Heart right ventricle (tissue), 16 donors: ENCODE results near the gene RTEL1. TPM values are rescaled to one million over a fixed set of nuclear protein-coding genes. Genes with fewer than 3 reads are reported as not detected.

Source experiments
- ATAC-seq, 8 donors: fragments of 200-7000 bp; cut with Tn5 transposase; one replicate each; pipeline ENCODE4 v1.9.1; 2020; ENCODE audit warnings: mild to moderate bottlenecking in 8 of 8, moderate library complexity in 8 of 8, moderate number of reproducible peaks in 1 of 8
- DNase-seq, 2 donors: peaks; one replicate each; pipeline ENCODE4 v3.0.0-alpha.2; 2020
- H3K27ac ChIP-seq, 10 donors: fragments of 200-600 bp; sonication (generic) in 2 of 10; one replicate each; pipeline versions ENCODE4 v1.5.0 to v1.8.0; 2020 to 2022; ENCODE audit warnings: mild to moderate bottlenecking in 3 of 10
- H3K27me3 ChIP-seq, 7 donors: fragments of 200-600 bp; one replicate each; pipeline ENCODE4 v1.8.0; 2021 to 2022; ENCODE audit warnings: mild to moderate bottlenecking in 2 of 7
- H3K36me3 ChIP-seq, 9 donors: fragments of 200-600 bp; sonication (generic) in 1 of 9; one replicate each; pipeline versions ENCODE4 v1.5.0 to v1.8.0; 2020 to 2022; ENCODE audit warnings: mild to moderate bottlenecking in 2 of 9
- H3K4me1 ChIP-seq, 9 donors: fragments of 200-600 bp; sonication (generic) in 1 of 9; one replicate each; pipeline versions ENCODE4 v1.5.0 to v1.8.0; 2020 to 2022; ENCODE audit warnings: mild to moderate bottlenecking in 4 of 9
- H3K4me3 ChIP-seq, 10 donors: fragments of 200-600 bp; sonication (generic) in 2 of 10; one replicate each; pipeline versions ENCODE4 v1.5.0 to v1.8.0; 2020 to 2022; ENCODE audit warnings: mild to moderate bottlenecking in 7 of 10, moderate library complexity in 2 of 10
- H3K9me3 ChIP-seq, 11 donors: fragments of 200-600 bp in 10 of 11; sonication (generic) in 2 of 11; one replicate each; pipeline versions ENCODE4 v1.5.0 to v1.8.0; 2013 to 2022; ENCODE audit warnings: mild to moderate bottlenecking in 2 of 11, control low read depth in 1 of 11, moderate library complexity in 1 of 11
- WGBS, 2 donors: extraction: QIAGEN DNeasy Blood & Tissue Kit; methylation state at CpG; one replicate each; pipeline ENCODE4 v1.1.7; 2013; ENCODE audit warnings: inconsistent platforms in 1 of 2; 5-methylcytosine and 5-hydroxymethylcytosine counted together
- intact Hi-C, 10 donors: fragments of 100-400 bp; cut with DNase I; formaldehyde crosslinking; loops; one replicate each; pipeline versions ENCODE4 v1.11.1 to v1.14.2; 2022
- long read RNA-seq, 3 donors: library from polyadenylated mRNA; unstranded; transcript quantifications; one replicate each; pipeline ENCODE4 v2.0.0, GENCODE V29; 2020 to 2021
- polyA plus RNA-seq, 2 donors: library from polyadenylated mRNA; stranded (reverse); fragments of 200-250 nt; gene quantifications; one replicate each; pipeline ENCODE4 v1.2.3, GENCODE V29; 2013
- total RNA-seq, 10 donors: library from RNA; stranded (reverse); fragmentation: NEBNext Ultra II Directional in 3 of 10; extraction: Animal tissue kit (Norgen Biotek cat#: 25700) in 3 of 10; gene quantifications; one replicate each; pipeline versions ENCODE4 v1.2.1 to v1.2.4, GENCODE V29; 2021 to 2023
- TF ChIP-seq, protein P1 (sequence below), 9 donors: fragments of 200-600 bp; sonication (generic) in 2 of 9; IDR thresholded peaks; one replicate each; pipeline versions ENCODE4 v1.5.0 to v1.8.0; 2021 to 2022; ENCODE audit warnings: antibody characterized with exemption in 9 of 9, mild to moderate bottlenecking in 5 of 9, moderate library complexity in 1 of 9
- donor health status: Arrhythmogenic right ventricular cardiomyopathy.
- donor health status: ischemic (EF 13 %, LVEDD 7.1; RV severe dilation, severe dysfunction).
- donor health status: healthy with polysubstance abuse.
- donor health status: DM: no; HTN: yes; CAD: no.
- donor health status: DM: no; HTN: no; CAD: no.
- donor health status: ischemic (EF 25% LVEDD 6.9; RV normal size, moderate dysfunction).
- donor health status: ischemic (EF 25% LVEDD 5.7; RV mildly dilated, moderate dysfunction).
- donor health status: healthy.
- donor health status: DM: yes; HTN: yes; CAD: no.
- donor health status: Ischemic cardiomyopathy.
- donor health status: ischemic (EF 35%, LVEDD 5.7; RV mildly dilated, moderate dysfunction).
- donor health status: nonischemic (EF 11% LVEDD 7.7; RV severe dilation, severe dysfunction).
- donor health status: DM: yes; HTN: yes; CAD: no.
- donor health status: PGD.
- donor health status: ischemic (EF 29% LVEDD 5.4; RV normal size, mild dysfunction).
- donor health status: nonischemic (EF 23%, LVEDD 6.1; RV moderate dilation, normal function).

RTEL1 gene, protein sequence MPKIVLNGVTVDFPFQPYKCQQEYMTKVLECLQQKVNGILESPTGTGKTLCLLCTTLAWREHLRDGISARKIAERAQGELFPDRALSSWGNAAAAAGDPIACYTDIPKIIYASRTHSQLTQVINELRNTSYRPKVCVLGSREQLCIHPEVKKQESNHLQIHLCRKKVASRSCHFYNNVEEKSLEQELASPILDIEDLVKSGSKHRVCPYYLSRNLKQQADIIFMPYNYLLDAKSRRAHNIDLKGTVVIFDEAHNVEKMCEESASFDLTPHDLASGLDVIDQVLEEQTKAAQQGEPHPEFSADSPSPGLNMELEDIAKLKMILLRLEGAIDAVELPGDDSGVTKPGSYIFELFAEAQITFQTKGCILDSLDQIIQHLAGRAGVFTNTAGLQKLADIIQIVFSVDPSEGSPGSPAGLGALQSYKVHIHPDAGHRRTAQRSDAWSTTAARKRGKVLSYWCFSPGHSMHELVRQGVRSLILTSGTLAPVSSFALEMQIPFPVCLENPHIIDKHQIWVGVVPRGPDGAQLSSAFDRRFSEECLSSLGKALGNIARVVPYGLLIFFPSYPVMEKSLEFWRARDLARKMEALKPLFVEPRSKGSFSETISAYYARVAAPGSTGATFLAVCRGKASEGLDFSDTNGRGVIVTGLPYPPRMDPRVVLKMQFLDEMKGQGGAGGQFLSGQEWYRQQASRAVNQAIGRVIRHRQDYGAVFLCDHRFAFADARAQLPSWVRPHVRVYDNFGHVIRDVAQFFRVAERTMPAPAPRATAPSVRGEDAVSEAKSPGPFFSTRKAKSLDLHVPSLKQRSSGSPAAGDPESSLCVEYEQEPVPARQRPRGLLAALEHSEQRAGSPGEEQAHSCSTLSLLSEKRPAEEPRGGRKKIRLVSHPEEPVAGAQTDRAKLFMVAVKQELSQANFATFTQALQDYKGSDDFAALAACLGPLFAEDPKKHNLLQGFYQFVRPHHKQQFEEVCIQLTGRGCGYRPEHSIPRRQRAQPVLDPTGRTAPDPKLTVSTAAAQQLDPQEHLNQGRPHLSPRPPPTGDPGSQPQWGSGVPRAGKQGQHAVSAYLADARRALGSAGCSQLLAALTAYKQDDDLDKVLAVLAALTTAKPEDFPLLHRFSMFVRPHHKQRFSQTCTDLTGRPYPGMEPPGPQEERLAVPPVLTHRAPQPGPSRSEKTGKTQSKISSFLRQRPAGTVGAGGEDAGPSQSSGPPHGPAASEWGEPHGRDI (N-terminal part only)
- 10 to 100 TPM in 5 of 10 donors, 1 to 10 TPM in 5; 6.1 to 14.5 (median 10.3) TPM for total RNA-seq
- 10 to 100 TPM in 1 of 2 donors, 1 to 10 TPM in 1; 5.3 to 18.8 TPM for polyA plus RNA-seq
- long read RNA-seq, donor 1, partial matches to known transcripts = 4 of 7 reads
- long read RNA-seq, donor 1, other reads (novel, unspliced or antisense) = 3 of 7 reads
- long read RNA-seq, donor 2, partial matches to known transcripts = 5 of 6 reads
- long read RNA-seq, donor 2, other reads (novel, unspliced or antisense) = 1 of 6 reads
- long read RNA-seq, donor 3, full-length matches to known transcripts = 2 of 21 reads
- long read RNA-seq, donor 3, partial matches to known transcripts = 6 of 21 reads
- long read RNA-seq, donor 3, other reads (novel, unspliced or antisense) = 13 of 21 reads

DNA sequence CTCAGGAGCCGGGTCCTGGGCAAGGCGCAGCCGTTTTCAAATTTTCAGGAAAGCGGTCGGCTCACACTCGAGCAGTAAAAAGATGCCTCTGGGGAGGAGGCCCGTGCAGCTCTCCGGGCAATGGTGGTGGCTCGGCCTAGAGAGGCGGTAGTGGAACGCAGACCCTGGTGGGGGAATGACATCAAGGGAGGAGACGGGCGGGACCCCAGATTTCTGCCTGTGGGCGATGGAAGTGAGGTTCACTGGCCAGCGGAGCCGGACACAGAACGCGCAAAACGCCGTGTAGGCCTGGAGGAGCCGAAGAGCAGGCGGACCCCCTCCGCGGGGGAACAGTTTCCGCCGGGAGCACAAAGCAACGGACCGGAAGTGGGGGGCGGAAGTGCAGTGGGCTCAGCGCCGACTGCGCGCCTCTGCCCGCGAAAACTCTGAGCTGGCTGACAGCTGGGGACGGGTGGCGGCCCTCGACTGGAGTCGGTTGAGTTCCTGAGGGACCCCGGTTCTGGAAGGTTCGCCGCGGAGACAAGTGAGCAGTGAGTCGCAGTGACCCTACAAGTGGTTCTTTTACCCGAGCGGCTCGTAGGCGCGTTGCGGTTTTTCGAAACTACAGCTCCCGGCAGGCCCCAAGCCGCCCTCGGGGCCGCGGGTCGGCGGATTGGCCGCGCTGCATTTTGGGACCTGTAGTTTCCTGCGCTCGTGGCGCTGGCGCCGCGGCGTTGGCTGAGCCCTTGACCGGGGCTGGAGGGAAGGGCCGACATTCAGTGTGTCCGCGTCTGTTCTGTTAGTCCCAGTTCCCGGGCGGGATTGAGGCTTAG lies at the start of gene RTEL1:
TSS of gene RTEL1 (plus strand) at position 376 of the 812 bp plus-strand sequence. CDS start 1,091 bp downstream, outside the sequence.
- intact Hi-C loops = loop anchor here in 3 of 10 donors (1.0 to 10.0 kb wide), 5 partner anchors 31 to 207 kb away; partner anchors contain the start of genes ARFRP1 (in 2 of the 3), GMEB2 (in 2 of the 3), LIME1 (in 1 of the 3) and SLC2A4RG (in 1 of the 3)
- peak within 1 kb of the TSS; percentile 38 to 89 (median 72) for H3K4me3 ChIP-seq
- H3K27me3 ChIP-seq = peaks cover 0 to 3% (median 0%) of the 10 kb centered on the region in 7 donors
- H3K4me1 ChIP-seq = peaks cover 8 to 36% (median 29%) of the 10 kb centered on the region in 9 donors
- H3K36me3 ChIP-seq = peaks cover 0 to 31% (median 7%) of the 10 kb centered on the region in 9 donors
- peak; percentile 92 for DNase-seq
- 1 to 2% methylated on average over 73 of the region's 73 CpGs for WGBS, 2 donors
- H3K27ac ChIP-seq = peak within 1 kb of the TSS; percentile 73 to 95 (median 90)
- TF ChIP-seq, protein P1, sequence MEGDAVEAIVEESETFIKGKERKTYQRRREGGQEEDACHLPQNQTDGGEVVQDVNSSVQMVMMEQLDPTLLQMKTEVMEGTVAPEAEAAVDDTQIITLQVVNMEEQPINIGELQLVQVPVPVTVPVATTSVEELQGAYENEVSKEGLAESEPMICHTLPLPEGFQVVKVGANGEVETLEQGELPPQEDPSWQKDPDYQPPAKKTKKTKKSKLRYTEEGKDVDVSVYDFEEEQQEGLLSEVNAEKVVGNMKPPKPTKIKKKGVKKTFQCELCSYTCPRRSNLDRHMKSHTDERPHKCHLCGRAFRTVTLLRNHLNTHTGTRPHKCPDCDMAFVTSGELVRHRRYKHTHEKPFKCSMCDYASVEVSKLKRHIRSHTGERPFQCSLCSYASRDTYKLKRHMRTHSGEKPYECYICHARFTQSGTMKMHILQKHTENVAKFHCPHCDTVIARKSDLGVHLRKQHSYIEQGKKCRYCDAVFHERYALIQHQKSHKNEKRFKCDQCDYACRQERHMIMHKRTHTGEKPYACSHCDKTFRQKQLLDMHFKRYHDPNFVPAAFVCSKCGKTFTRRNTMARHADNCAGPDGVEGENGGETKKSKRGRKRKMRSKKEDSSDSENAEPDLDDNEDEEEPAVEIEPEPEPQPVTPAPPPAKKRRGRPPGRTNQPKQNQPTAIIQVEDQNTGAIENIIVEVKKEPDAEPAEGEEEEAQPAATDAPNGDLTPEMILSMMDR (IDR thresholded peaks at IDR 0.05) = peak in 1 of 9 donors; percentile 25
- no peaks in the 10 kb centered on the region for H3K9me3 ChIP-seq
- ATAC-seq = peak; percentile 94 to 98 (median 96)

DNA sequence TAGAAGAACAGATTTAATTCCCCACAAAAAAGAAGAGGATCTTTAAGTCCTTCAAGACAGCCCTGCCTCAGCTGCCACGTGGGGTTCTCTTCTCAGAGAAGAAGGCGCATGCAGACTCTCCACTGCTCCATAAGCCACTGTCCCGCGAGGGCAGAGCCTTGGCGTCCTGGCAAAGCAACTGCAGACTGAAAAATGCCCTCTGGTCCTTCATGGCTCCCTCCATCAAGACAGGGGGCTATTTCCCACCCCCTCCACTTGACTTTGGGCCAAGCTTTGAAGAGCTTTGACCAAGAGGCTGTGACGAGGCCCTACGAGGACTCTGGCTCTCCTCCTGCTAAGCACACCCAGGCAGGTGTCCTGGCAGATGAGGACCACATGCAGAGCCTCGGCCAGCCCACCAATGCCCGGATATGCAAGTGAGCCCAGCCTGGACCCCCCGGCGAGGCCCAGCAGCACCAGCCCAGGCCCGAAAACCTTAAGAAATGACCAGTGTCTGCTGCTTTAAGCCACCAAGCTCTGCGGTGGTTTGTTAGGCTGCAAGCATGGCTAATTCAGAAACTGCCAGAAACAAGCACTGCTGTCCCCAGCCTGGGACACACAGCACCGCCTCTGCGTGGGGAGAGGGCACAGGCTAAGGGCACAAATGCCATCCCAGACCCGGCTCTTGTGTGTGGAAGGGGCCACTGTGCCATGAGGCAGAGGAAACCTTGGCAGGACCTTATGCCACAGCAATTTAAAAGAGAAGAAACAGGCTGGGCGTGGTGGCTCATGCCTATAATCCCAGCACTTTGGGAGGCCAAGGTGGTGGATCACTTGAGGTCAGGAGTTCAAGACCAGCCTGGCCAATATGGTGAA lies 47.3 kb upstream of the RTEL1 start:
- H3K27ac ChIP-seq = no peak overlapping the region
- intact Hi-C loops = loop anchor here in 1 of 10 donors (5.0 kb wide), 1 partner anchor 74 kb away; the partner anchor contains the start of gene PTK6
- H3K27me3 ChIP-seq = no peaks in the 10 kb centered on the region
- ATAC-seq = no peak
- DNase-seq = no peak
- H3K36me3 ChIP-seq = peaks cover 0 to 26% (median 0%) of the 10 kb centered on the region in 9 donors
- no peak overlapping the region for H3K4me3 ChIP-seq
- 88 to 90% methylated on average over 17 of the region's 17 CpGs for WGBS, 2 donors
- no peaks in the 10 kb centered on the region for H3K9me3 ChIP-seq
- H3K4me1 ChIP-seq = peaks cover 0 to 36% (median 0%) of the 10 kb centered on the region in 9 donors
- TF ChIP-seq, protein P1 (IDR thresholded peaks at IDR 0.05) = no peak

DNA sequence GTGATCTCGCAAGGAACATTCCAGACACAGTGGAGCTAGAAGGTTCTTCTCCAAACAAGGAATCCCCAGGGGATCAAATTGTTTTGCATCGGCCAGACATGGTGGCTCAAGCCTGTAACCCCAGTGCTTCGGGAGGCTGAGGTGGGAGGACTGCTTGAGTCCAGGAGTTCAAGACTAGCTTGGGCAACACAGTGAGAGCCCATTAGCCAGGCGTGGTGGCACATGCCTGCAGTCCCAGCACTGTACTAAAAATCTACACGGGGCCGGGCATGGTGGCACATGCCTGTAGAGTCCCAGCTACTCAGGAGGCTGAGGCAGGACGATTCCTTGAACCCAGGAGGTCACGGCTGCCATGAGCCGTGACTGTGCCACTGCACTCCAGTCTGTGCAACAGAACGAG lies 46.5 kb upstream of the RTEL1 start:
- Histone ChIP-seq H3K36me3 (peaks cover 0 to 34% (median 0%) of the 10 kb centered on the region in 9 donors), H3K9me3 (no peaks in the 10 kb centered on the region), H3K27me3 (no peaks in the 10 kb centered on the region), H3K4me3 (no peak overlapping the region), H3K4me1 (peaks cover 0 to 31% (median 0%) of the 10 kb centered on the region in 9 donors), H3K27ac (no peak overlapping the region)
- intact Hi-C loops = loop anchor here in 2 of 10 donors (2.0 to 5.0 kb wide), 2 partner anchors 73 to 74 kb away; partner anchors contain the start of gene PTK6 (in 1 of the 2)
- ATAC-seq = no peak
- no peak for DNase-seq
- TF ChIP-seq, protein P1 (IDR thresholded peaks at IDR 0.05) = no peak
- WGBS, 2 donors = 88 to 92% methylated on average over 10 of the region's 10 CpGs
